CD14-positive monocyte (primary cell): ENCODE data around the gene LPCAT1. TPM values are rescaled to one million over a fixed set of nuclear protein-coding genes. Genes with fewer than 3 reads are reported as not detected.

ENCODE experiments used
- DNase-seq, 3 donors: peaks; one replicate each; pipeline ENCODE4 v3.0.0-alpha.2; 2011 to 2022
- H2AFZ ChIP-seq: 2 replicates; pipeline ENCODE4 v1.6.0; 2012; ENCODE audit warnings: mild to moderate bottlenecking, low read depth, low read length, inconsistent platforms; ENCODE audit not compliant: insufficient read depth, poor library complexity, severe bottlenecking
- H3K27ac ChIP-seq, 2 donors: 1 replicate in 1 of 2; 2 replicates in 1 of 2; pipeline ENCODE4 v1.5.1; 2012 to 2013; ENCODE audit warnings: low read length in 2 of 2, control low read depth in 1 of 2, inconsistent platforms in 1 of 2, low read depth in 1 of 2, mild to moderate bottlenecking in 1 of 2
- H3K27me3 ChIP-seq, 2 donors: one replicate each; pipeline versions ENCODE4 v1.6.0 to v1.6.1; 2011 to 2013; ENCODE audit warnings: low read length in 2 of 2; ENCODE audit not compliant: control insufficient read depth in 2 of 2, insufficient read depth in 2 of 2
- H3K36me3 ChIP-seq, 2 donors: replicated peaks in 1 of 2; 1 replicate in 1 of 2; 2 replicates in 1 of 2; pipeline versions ENCODE4 v1.5.1 to v1.6.1; 2012 to 2013; ENCODE audit warnings: low read length in 2 of 2, control low read depth in 1 of 2, inconsistent platforms in 1 of 2, mild to moderate bottlenecking in 1 of 2; ENCODE audit not compliant: insufficient read depth in 2 of 2, control insufficient read depth in 1 of 2
- H3K4me1 ChIP-seq, 2 donors: 1 replicate in 1 of 2; 2 replicates in 1 of 2; pipeline versions ENCODE4 v1.5.1 to v1.6.1; 2012 to 2013; ENCODE audit warnings: low read length in 2 of 2, control low read depth in 1 of 2, inconsistent platforms in 1 of 2, mild to moderate bottlenecking in 1 of 2, moderate library complexity in 1 of 2; ENCODE audit not compliant: insufficient read depth in 2 of 2, control insufficient read depth in 1 of 2
- H3K4me2 ChIP-seq: replicated peaks from 2 replicates; pipeline ENCODE3; 2012; ENCODE audit warnings: low read length, moderate library complexity, mild to moderate bottlenecking; ENCODE audit not compliant: poor library complexity, severe bottlenecking; ENCODE audit errors: extremely low read depth
- H3K4me3 ChIP-seq, 3 experiments: fragments of 200-600 bp in 1 of 3; sonication (generic) in 1 of 3; replicated peaks in 1 of 3; 1 replicate in 2 of 3; 2 replicates in 1 of 3; pipeline ENCODE4 v1.5.1; 2011 to 2013; ENCODE audit warnings: low read length in 3 of 3, mild to moderate bottlenecking in 3 of 3, control low read depth in 2 of 3, low read depth in 2 of 3, inconsistent platforms in 1 of 3, moderate library complexity in 1 of 3
- H3K79me2 ChIP-seq: 2 replicates; pipeline ENCODE4 v1.6.0; 2012; ENCODE audit warnings: mild to moderate bottlenecking, control low read depth, inconsistent platforms, low read length, moderate library complexity; ENCODE audit not compliant: insufficient read depth
- H3K9ac ChIP-seq: 2 replicates; pipeline ENCODE4 v1.6.0; 2017; ENCODE audit warnings: low read length, mild to moderate bottlenecking; ENCODE audit not compliant: insufficient read depth, poor library complexity, severe bottlenecking
- H3K9me3 ChIP-seq, 2 donors: replicated peaks in 1 of 2; 1 replicate in 1 of 2; 2 replicates in 1 of 2; pipeline versions ENCODE4 v1.5.1 to v1.6.1; 2012 to 2013; ENCODE audit warnings: low read length in 2 of 2, control low read depth in 1 of 2; ENCODE audit not compliant: control insufficient read depth in 1 of 2, insufficient read depth in 1 of 2
- H4K20me1 ChIP-seq: 2 replicates; pipeline ENCODE4 v1.6.0; 2012; ENCODE audit warnings: mild to moderate bottlenecking, low read length, control low read depth, moderate library complexity; ENCODE audit not compliant: insufficient read depth
- H3K27ac Mint-ChIP-seq, 7 donors: one replicate each; pipeline ENCODE4 v1.8.0; 2020; ENCODE audit warnings: mild to moderate bottlenecking in 7 of 7, mixed read lengths in 7 of 7, moderate library complexity in 6 of 7, inconsistent platforms in 2 of 7
- H3K27me3 Mint-ChIP-seq, 3 donors: one replicate each; pipeline ENCODE4 v1.8.0; 2021 to 2022; ENCODE audit warnings: low read depth in 3 of 3, mild to moderate bottlenecking in 3 of 3, mixed read lengths in 3 of 3, moderate library complexity in 3 of 3, inconsistent platforms in 1 of 3
- H3K36me3 Mint-ChIP-seq, 2 donors: one replicate each; pipeline ENCODE4 v1.8.0; 2020; ENCODE audit warnings: mixed read lengths in 2 of 2, inconsistent platforms in 1 of 2, mild to moderate bottlenecking in 1 of 2
- H3K4me1 Mint-ChIP-seq: one replicate; pipeline ENCODE4 v1.8.0; 2020; ENCODE audit warnings: mild to moderate bottlenecking, mixed read lengths
- H3K4me3 Mint-ChIP-seq, 2 donors: one replicate each; pipeline ENCODE4 v1.8.0; 2020; ENCODE audit warnings: mild to moderate bottlenecking in 2 of 2, mixed read lengths in 2 of 2, moderate library complexity in 1 of 2
- H3K9me3 Mint-ChIP-seq, 7 donors: one replicate each; pipeline ENCODE4 v1.8.0; 2020 to 2022; ENCODE audit warnings: mixed read lengths in 7 of 7, mild to moderate bottlenecking in 6 of 7, moderate library complexity in 6 of 7, inconsistent platforms in 2 of 7
- WGBS: methylation state at CpG from one replicate; pipeline ENCODE4 v1.1.5; 2013; ENCODE audit warnings: missing lambda C conversion rate; ENCODE audit not compliant: insufficient coverage; 5-methylcytosine and 5-hydroxymethylcytosine counted together
- intact Hi-C, 2 donors: fragments of 100-400 bp; cut with micrococcal nuclease; formaldehyde crosslinking; loops; one replicate each; pipeline versions ENCODE4 v1.15.0 to v1.15.1; 2023
- polyA plus RNA-seq, 3 donors: library from polyadenylated mRNA; depleted of rRNA in 1 of 3; unstranded in 2 of 3; stranded (reverse) in 1 of 3; fragments of 300-500 nt in 2 of 3; fragments of >200 nt in 1 of 3; fragmentation: Illumina TruSeq in 2 of 3; gene quantifications; 1 replicate in 2 of 3; 2 replicates in 1 of 3; pipeline ENCODE4 v1.2.3, GENCODE V29; 2012 to 2021
- TF ChIP-seq, protein P1 (sequence below): fragments of 200-600 bp; IDR thresholded peaks from one replicate; pipeline ENCODE4 v1.8.0; 2022; ENCODE audit warnings: antibody characterized with exemption, mild to moderate bottlenecking

Gene LPCAT1
- polyA plus RNA-seq, 3 donors, result 34.1 to 53.9 (median 34.8) TPM

DNA sequence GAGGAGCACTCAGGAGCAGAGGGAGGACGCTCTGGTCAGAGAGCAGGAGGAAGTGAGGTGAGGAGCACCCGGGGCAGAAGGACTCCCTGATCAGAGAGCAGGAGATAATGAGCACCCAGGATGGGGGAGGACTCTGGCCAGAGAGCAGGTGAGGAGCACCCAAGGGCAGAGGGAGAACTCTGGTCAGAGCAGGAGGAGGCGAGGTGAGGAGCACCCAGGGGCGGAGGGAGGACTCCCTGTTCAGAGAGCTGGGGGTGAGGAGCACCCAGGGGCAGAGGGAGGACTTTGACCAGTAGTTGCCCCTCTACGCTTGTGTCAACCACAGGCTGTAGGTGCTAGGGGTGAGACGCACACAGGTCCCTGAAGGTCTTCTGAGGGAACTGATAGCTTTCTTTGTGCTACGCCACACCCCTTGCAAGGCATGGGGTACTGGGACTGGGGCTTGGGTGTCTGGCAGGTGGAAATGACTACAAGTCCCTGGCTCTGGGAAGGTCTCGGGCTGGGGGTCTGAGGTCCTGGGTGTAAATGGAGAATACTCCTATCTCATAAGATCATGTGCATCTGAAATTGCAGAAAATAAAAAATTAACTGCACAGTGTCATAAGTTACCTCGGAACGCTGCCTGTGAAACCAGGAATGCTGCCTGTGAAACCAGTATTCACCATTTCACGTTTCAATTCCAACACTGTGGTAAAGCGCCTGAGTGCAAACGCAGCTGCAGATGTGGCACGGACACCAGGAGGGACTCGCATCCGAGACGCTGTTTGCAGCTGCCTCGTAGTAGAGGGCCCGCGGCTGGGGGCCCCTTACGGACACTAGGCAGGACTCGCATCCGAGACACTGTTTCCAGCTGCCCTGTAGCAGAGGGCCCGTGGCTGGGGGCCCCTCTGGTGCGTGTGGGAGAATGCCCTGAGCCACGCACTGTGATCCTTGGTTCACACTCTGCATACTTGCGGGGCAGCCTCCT is 51.5 kb downstream of the LPCAT1 start:
- TF ChIP-seq, protein P1, sequence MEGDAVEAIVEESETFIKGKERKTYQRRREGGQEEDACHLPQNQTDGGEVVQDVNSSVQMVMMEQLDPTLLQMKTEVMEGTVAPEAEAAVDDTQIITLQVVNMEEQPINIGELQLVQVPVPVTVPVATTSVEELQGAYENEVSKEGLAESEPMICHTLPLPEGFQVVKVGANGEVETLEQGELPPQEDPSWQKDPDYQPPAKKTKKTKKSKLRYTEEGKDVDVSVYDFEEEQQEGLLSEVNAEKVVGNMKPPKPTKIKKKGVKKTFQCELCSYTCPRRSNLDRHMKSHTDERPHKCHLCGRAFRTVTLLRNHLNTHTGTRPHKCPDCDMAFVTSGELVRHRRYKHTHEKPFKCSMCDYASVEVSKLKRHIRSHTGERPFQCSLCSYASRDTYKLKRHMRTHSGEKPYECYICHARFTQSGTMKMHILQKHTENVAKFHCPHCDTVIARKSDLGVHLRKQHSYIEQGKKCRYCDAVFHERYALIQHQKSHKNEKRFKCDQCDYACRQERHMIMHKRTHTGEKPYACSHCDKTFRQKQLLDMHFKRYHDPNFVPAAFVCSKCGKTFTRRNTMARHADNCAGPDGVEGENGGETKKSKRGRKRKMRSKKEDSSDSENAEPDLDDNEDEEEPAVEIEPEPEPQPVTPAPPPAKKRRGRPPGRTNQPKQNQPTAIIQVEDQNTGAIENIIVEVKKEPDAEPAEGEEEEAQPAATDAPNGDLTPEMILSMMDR, result no peak
- no peaks in the 10 kb centered on the region for H3K9me3 ChIP-seq
- H3K4me3 Mint-ChIP-seq, result no peak overlapping the region
- peaks cover 11 to 17% of the 10 kb centered on the region in 2 donors for H3K4me1 ChIP-seq
- no peak overlapping the region for H3K9ac ChIP-seq
- H3K27ac ChIP-seq, result peak overlapping the region in 1 of 2 donors; percentile 47
- H4K20me1 ChIP-seq, result no peaks in the 10 kb centered on the region
- H3K27me3 ChIP-seq, result no peaks in the 10 kb centered on the region
- no peak for DNase-seq
- no peak overlapping the region for H3K4me3 ChIP-seq
- H2AFZ ChIP-seq, result no peak overlapping the region
- H3K9me3 Mint-ChIP-seq, result peaks cover 0 to 8% (median 3%) of the 10 kb centered on the region in 7 donors
- H3K79me2 ChIP-seq, result peaks cover 4% of the 10 kb centered on the region
- H3K36me3 Mint-ChIP-seq, result peaks cover 75 to 96% of the 10 kb centered on the region in 2 donors
- peaks cover 28% of the 10 kb centered on the region for H3K4me1 Mint-ChIP-seq
- peak overlapping the region in 6 of 7 donors; percentile 30 to 87 (median 84) for H3K27ac Mint-ChIP-seq
- peaks cover 0 to 2% (median 0%) of the 10 kb centered on the region in 3 donors for H3K27me3 Mint-ChIP-seq
- peaks cover 56 to 90% of the 10 kb centered on the region in 2 donors for H3K36me3 ChIP-seq
- intact Hi-C loops, result loop anchor here (10.0 kb wide), 2 partner anchors 127 to 367 kb away; partner anchors contain the start of gene CLPTM1L (in 1 of the 2)
- 96% methylated on average over 26 of the region's 27 CpGs for WGBS
- no peak overlapping the region for H3K4me2 ChIP-seq

DNA sequence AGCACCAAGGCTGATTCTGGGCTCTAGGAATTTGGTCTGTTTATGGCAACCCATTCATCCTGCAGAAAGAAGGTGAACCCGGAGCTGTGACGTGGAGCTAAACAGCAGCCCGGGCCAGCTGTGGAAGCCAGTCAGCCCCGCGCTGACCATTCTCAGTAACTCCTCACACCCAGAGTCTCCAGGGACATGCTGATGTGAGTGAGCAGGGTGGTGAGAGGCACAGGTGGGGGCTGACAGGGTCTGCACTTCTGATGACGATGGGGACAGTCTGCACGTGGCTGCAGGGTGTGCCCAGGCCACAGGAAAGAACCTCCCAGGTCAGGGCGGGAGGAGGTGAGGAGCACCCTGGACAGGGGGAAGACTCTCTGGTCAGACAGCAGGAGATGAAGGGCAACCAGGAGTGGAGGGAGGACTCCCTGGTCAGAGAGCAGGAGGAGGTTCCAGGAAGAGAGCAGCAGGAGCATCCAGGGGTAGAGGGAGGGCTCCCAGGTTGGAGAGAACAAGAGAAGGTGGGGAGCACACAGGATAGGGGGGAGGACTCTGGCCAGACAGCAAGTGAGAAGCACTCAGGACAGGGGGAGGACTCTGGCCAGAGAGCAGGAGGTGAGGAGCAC is 52.4 kb downstream of the LPCAT1 start:
- H3K9ac ChIP-seq, result no peak overlapping the region
- no peak overlapping the region for H3K4me2 ChIP-seq
- peaks cover 61 to 93% of the 10 kb centered on the region in 2 donors for H3K36me3 ChIP-seq
- TF ChIP-seq, protein P1, result no peak
- peak overlapping the region; percentile 54 to 85 (median 80) for H3K27ac Mint-ChIP-seq
- H3K27ac ChIP-seq, result peak overlapping the region in 1 of 2 donors; percentile 47
- DNase-seq, result no peak
- H3K4me1 ChIP-seq, result peaks cover 2 to 8% of the 10 kb centered on the region in 2 donors
- H3K27me3 Mint-ChIP-seq, result peaks cover 0 to 2% (median 0%) of the 10 kb centered on the region in 3 donors
- intact Hi-C loops, result loop anchor here (10.0 kb wide), 2 partner anchors 127 to 367 kb away; partner anchors contain the start of gene CLPTM1L (in 1 of the 2)
- peaks cover 2 to 12% (median 6%) of the 10 kb centered on the region in 7 donors for H3K9me3 Mint-ChIP-seq
- H3K9me3 ChIP-seq, result peaks cover 2 to 7% of the 10 kb centered on the region in 2 donors
- 93% methylated on average over 3 of the region's 8 CpGs for whole genome bisulfite sequencing
- peaks cover under 1% of the 10 kb centered on the region for H3K79me2 ChIP-seq
- H3K4me1 Mint-ChIP-seq, result peaks cover 19% of the 10 kb centered on the region
- H4K20me1 ChIP-seq, result no peaks in the 10 kb centered on the region
- no peak overlapping the region for H3K4me3 ChIP-seq
- no peak overlapping the region for H2AFZ ChIP-seq
- H3K4me3 Mint-ChIP-seq, result no peak overlapping the region
- no peaks in the 10 kb centered on the region for H3K27me3 ChIP-seq
- peaks cover 72 to 96% of the 10 kb centered on the region in 2 donors for H3K36me3 Mint-ChIP-seq
